DMS79 treated with DMSO at 0.1 percent for 48 hours (cell line): ENCODE results near the gene CASP1.
"Not testable (repeated sequence)": the region's sequence is repeated elsewhere in the genome, so short reads cannot be mapped to it uniquely, and the experiment has no call there.

Experiments
- DNase-seq: peaks from one replicate; lab custom pipeline; 2025; lab: John Stamatoyannopoulos, UW

The CASP1 gene

DNA sequence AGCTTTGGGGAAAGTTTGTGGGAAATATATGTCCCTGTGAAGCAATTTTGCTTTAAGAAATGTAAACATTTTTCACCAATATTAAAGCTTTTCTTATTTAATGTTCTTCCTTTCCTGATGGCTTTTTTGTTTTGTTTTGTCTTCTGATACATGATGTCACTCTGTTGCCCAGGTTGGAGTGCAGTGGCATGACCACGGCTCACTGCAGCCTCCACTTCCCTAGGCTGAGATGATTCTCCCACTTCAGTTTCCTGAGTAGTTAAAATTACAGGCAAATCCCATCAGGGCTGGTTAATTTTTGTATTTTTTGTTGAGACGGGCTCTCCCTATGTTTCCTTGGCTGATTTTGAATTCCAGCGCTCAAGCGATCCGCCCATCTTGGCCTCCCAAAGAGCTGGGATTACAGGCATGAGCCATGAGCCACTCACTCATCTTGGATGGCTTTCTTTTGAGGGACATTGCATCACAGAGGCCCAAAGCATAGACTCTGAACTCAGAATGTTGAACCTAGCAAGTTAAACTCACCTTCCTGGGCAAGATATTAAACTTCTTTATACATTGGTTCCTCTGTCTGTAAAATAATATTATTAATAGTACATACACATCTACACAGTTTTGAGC, 10.8 kb upstream of the CASP1 start:
- DNase-seq = no peak

DNA sequence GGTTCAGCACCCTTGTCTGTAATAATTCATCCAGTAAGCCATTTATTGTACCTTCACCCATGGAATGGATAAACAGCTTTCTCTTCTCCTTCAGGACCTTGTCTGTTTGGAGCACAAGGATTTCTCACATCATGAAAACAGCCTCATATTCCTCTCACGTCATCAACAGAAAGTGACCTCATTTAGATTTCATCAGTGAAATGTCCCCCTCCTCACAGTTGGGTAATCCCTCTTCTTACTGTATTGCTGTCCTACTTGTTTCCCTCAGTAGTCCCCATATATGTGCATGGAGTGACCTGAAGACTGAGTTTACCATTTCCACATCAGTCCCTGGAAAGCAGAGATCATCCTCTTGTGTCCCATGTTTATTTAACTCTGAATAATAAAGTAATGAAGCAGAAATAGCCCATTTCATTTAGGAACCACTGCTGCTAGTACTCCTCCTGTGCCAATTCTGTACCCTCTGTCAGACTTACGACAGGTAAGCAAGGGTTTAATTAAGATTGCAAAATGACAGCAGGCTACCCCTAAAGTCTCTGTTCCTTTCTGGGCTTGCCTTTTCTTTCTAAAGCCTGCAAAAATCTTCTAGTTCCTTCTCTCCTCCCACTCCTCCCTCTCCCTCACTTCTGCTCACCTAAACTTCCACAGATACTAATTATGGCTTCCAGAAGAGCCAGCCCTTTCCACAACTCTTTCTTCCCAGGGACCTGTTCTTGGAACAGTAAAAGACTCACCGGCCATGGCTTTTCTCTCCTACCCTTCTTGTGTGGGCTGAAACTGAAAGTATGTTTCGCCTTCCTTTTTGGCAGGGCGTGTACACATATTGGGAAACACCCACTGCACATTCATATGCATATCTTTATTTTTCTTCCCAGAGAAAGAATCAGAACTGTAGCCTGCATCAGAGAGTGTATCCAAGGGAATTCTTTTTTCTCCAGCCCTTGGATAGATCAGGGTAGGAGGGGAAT, 9.9 kb upstream of the CASP1 start, which contains the start of gene CARD16:
Gene CARD16, minus strand, starts transcription at position 779 of the 968 bp plus-strand sequence. Its CDS starts 38 bp downstream, at position 741.
- not testable (repeated sequence) for DNase-seq

DNA sequence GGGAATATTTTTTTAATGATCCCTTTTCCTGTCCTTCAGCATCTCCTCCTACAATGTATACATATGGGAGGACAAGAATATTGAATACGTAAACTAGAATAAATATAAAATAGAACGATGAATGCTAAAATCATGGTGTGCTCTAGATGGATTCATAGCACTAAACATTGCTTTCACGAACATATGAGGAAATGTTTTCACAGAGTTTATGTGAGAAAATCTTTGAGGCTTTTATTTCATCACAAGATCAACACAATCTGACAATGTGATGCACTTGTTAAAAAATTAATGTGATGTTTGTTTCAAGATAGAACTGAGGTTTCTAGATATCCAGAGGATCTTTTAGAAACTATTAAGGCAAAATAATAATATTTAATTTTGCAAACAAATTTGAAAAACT, 7.2 kb upstream of the CASP1 start:
- no peak for DNase-seq

DNA sequence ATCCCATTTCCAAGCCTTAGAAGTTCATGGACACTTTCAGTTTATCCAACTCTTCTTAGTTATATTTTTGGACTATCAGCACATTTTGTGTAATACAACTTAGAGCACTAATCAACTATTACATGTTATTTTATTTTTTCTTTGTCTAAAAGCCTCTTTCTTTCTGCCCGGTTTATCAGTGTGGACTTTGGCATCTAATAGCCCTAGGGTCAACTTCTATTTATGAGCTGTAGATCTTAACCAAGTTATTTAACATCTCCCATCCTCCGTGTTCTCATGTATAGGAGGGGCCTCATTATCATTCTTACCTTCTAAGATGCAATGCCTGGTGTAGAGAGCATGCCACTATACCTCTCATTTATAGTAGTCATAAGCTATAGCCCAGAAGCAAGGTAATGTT, 5.8 kb upstream of the CASP1 start:
- DNase-seq = no peak

DNA sequence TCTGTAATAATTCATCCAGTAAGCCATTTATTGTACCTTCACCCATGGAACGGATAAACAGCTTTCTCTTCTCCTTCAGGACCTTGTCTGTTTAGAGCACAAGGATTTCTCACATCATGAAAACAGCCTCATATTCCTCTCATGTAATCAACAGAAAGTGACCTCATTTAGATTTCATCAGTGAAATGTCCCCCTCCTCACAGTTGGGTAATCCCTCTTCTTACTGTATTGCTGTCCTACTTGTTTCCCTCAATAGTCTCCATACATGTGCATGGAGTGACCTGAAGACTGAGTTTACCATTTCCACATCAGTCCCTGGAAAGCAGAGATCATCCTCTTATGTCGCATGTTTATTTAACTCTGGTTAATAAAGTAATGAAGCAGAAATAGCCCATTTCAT, 556 bp downstream of the CASP1 start:
- not testable (repeated sequence) for DNase-seq

DNA sequence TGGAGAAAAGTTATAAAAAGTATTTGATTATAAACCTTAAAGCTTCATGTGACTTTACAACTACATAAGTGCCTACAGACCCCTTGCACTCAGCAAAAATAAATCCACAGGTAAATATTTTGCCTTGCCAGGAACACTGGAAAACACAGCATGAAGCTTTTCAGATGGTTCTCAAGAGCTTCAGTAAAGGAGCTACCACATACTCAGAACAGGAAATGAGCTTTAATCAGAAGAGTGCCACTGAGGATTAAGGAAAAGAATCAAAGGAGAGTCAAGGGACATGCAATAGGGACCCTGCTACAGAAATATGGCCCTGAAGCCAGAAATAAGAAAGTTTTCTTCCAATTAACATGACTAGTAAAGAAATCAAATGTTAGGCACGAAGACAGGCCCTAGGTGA, 1.2 kb downstream of the CASP1 start:
- no peak for DNase-seq

DNA sequence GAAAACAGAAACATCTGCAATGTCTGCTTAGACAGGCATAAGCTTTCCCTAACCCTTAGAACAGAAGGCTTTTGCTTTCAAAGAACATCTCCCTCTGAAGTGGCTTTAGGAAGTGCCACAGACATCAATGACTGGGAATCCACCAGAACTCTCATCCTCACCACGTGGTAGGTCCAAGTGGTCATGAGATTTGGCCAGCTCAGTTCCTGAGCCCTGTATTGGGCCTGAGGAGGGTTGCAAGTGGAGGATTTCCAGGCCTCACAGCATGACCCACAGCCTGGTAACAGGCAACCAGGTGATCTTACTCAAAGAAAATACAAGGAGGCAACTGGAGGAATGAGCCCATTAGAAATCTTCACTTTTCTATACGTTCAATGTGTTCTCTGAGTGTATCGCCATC, 1.6 kb downstream of the CASP1 start:
- no peak for DNase-seq

DNA sequence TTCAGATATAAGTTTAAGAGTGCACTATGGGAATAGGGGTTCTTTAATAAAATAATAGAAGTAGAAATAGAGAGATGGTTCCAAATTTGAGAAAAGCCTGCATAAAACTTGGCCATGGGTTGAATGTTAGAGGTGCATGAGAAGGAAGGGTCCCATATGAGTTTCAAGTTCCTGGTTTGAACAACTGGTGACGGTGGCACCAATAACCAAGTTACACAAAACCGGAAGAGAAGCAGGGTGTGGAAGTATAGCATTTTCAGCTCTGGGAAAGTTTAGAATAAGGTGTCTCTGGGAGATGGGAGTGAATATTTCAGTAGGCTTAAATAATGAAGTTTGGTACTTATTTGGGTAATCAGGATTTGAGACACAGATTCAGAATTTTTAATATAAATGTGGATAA, 2.4 kb downstream of the CASP1 start:
- DNase-seq = no peak

DNA sequence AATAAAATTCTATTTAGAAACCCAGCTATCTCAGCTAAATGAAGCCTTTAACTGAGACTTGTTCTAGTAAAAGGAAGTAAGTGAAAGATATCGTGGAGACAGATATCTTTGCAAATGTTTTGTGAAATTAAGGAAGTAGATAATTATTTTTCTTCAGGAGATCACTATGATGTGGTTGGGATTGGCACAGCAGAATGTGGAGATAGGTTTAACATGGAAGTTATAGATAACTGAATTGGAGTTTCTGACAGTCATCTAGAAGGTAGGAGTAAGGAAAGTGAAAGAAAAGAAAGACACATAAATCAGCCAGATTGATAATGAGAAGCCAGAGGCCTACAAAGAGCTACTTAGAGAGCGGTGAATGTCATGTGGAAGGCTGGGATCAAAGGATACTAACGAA, 7.3 kb downstream of the CASP1 start:
- DNase-seq = no peak

DNA sequence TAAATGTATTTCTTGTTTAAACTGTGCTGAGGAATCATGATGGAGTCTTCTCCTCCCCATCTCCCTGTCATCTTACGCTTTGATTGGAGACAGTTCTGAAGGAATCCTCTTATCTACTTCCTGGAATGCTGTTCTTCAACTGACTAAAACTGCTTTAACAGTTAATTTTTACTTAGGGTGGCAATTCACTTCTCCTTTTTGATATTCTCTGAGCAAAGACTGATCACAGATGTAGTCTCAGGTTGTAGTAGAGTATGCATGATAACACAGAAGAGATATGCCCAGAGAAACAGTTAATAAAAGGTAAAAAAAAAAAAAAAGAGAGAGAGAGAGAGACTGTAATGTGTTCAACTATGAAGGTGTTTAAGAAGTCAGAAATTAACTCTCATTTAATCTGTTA, 10.6 kb downstream of the CASP1 start:
- DNase-seq = no peak

DNA sequence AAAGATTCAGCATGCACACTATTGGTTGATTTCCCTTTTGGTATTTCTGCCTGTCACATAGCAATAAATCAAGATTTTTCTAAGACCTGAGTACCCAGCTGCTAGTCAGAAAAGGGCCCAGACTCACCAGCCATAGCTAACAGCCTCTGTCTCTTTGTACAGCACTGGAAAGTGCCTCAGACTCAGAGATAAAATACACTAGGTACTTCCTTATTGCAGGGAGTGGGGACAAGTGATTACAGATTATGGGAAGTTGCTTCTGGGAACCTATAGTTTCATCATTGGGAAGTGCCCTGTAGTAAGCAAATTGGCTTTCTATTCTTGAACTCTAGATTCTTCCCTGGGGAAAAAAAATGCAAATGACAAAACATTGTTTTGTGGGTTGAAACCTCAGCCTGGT, 11.9 kb downstream of the CASP1 start, which contains the start of gene CASP5:
Gene CASP5, minus strand, starts transcription at position 166 of the 400 bp plus-strand sequence. Its CDS starts 32 bp downstream, at position 134.
- no peak for DNase-seq

DNA sequence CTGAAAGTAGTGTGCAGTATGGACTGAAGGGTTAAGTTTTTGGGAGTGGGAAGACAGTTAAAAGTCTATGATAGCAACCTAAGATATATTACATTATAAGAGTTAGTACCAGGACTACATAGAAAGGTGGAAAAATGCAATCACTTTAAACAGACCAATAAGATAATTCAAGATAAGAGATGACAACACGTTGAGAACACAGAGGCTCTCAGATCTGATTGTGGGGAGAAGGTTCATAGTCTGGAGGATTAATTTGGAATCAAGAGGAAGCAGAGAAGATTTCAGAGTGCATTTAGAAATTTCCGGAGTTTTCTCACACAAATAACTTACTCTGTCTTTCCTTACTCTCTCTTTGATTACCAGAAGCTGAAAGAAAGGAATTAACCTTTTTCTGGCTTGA, 12.4 kb downstream of the CASP1 start:
- no peak for DNase-seq

DNA sequence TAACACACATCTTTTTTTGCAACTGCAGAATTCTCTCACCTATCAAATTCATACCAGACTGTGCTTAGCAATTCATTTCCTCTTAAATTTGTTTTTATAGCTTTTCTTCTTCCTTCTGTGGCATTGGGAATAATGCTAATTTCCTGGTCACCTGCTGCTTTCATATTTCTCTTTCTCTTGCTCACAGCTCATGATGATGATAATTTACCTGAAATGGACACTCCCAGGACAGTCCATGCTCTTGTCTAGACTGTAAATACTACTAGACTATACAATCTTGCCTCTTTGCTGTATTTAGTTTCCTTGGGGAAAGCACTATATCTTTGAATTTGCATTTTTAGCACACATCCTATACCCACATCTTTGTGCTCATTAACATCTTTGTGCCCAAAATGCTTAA, 27.5 kb downstream of the CASP1 start:
- DNase-seq = no peak

DNA sequence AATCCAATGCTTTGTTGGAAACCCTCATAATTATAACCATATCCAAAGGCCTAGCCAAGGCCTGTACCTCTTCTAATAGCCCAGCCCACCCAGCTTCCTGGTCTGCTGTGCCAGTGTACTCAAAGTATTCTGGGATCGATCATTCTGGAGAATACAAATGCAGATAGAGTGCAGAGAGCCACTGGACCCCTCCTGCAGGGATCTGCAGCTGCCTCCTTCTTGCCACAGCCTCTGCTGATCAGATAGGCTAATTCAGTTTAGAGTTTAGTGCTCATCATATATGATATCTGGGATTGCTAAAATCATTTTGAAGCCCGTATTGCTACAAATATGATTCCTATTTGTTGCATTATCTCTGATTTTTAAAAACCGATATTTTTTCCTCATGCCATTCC, 29.5 kb downstream of the CASP1 start:
- no peak for DNase-seq

DNA sequence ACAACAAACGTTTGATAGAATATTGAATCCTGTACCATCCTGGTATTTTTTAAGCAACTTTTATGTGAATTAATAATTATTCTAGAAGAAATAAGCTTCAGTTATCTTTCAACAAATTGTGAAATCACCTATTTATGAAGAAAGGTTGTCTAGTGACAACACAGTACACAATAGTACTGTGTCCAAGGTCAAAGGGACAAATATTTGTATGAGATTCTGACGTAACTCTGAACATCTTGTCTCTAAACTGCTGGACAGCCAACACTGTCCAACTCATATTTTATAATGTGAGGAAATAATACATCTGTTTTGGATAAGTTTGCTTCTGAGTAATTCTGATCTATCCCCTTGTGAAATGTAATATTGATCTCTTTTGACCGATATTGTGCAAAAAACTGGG, 30.9 kb downstream of the CASP1 start:
- no peak for DNase-seq

DNA sequence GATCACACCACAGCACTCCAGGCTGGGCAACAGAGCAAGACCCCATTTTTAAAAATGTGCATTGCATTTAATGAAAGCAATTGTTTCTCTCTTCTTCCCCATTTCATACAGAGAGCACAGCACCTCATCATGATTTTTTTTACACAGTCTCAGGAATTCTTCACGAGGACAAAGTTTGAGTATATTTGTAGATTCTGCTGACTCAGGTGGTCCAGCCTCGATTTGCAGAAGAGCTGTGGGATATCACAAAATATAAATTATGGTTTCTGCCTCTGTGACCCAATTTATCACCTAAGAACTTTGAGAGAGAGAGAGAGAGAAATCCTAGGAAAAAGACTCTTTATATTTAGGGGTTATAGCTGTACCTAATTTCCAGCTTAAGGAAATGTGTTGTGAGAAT, 31.8 kb downstream of the CASP1 start:
- DNase-seq = no peak

DNA sequence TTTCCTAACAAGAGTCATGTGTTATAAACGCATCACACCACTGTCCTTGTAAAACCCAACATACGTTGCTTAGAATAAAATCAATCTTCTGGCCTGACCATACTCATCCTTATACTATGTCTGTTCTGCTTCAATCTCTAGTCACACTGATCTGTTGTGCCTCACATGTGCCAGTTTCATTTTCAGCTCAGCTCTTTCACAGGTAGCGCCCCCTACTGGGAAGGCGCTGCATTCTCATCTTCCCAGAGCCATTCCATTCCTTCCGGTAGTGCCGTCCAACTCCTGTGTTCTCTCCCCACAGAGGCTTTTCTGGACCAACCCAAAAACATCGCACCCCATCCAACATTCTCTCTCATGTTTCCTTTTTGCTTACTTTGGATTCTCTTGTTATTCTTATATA, 34.1 kb downstream of the CASP1 start:
- DNase-seq = no peak

DNA sequence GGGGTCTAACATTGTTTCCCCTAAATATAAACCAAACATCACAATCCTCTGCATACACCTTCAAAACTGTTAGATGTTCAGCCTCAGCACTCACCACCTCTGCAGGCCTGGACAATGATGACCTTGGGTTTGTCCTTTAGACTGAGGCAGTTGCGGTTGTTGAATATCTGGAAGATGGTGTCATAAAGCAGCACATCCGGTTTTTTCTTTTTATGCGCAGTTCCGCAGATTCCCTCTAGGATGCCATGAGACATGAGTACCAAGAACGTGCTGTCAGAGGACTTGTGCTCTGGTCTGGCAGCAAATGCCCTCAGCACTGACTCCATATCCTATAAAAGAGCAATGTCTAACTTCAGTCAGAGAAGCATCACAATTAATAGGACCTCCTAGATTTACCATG, 34.8 kb downstream of the CASP1 start:
- no peak for DNase-seq

DNA sequence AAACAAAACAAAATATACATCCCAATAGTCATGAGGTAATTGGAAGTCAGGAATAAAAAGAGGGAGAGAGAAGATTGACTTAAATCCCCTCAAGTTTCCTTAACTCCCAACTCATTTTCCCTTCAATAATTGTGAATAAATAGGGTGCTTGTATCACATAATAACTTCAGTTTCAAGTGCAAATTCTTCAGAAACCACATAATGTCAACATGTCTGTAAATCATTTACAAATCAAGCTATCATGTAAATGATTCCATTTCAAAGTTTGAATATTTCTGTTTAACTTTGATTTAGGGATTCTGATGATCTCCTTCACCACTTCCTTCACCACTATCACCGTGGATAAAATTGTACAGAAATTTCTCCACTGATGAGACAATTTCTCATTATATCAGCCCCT, 35.2 kb downstream of the CASP1 start:
- DNase-seq = no peak

DNA sequence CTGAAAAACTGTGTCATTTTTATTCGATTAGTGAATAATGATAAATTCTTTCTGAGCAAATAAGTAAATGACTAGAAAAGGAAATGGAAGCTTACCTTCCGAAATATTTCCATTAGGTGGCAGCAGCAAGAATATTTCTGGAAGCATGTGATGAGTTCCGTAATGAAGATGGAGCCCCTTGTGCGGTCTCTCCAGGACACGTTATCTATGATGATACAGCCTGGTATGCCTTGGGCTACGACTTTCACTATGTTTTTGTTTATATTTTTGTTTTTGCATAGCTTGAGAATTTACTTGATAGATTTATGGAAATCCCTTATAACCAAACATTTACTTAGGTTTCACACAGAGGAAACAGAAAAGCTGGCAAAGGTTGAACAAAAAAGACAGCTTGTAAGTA, 37.7 kb downstream of the CASP1 start:
- DNase-seq = no peak

DNA sequence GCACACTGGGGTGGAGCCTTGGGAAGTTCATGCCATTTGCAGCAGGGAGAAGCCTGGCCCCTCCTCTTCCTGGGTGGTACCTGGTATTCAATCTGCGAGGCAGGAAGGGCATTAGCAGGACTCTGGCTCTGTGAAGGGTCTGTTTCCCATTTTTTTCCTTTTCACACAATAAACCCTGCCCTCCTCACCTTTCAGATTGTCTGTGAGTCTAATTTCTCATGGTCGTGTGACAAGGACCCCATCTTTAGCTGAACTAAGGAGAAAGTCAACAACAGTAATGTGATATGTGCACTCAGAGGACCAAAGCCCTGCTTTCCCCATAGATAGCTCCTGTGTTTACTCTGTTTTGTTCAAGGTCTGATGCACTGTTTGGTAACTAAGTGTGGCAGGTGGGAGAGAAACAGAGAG, 39.9 kb downstream of the CASP1 start:
- DNase-seq = no peak

DNA sequence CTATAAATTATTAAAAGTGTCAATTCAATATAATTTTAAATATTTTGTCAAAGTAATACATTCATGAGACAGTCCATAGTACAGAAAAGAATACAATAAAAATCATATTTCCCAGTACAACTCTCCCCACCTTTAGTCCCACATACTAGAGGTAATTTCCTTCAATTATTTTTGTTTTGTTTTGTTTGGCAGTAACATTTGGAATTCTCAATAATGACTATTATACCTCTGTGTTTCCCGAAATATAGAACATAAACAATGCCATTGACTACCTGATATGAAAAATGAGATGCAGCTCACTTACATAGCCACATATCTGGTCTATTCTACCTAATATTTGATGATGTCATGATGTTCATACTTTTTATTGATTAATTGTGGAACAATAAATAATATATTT, 42.2 kb downstream of the CASP1 start:
- DNase-seq = no peak

DNA sequence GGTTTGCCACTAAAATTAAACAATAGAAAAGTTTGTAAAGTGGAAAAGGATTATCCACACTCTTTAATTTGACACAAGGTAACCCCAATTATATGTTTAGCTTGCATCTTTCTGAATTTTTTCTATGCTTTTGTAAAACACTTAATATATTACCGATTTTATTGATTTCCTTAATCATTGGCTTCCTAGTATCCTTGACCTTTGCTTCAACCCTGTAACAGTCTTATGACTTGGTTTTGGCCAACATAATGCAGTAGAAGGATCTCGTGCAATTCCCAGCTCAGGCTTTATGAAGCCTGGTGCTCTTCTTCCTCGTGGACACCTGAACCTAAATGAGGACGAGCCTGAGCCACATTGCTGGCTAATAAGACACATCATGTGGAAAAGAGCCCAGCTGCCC, 43.0 kb downstream of the CASP1 start:
- no peak for DNase-seq
